Suprapubic skin (tissue), 4 donors: Measurements from ENCODE around the gene ANP32B. TPM values are rescaled to one million over a fixed set of nuclear protein-coding genes. Genes with fewer than 3 reads are reported as not detected.
"Not testable (repeated sequence)": the region's sequence is repeated elsewhere in the genome, so short reads cannot be mapped to it uniquely, and the experiment has no call there.

Experiments
- DNase-seq, 2 donors: peaks; one replicate each; pipeline ENCODE4 v3.0.0-alpha.2; 2019; ENCODE audit warnings: low spot score in 2 of 2
- H3K27ac ChIP-seq: fragments of 200-600 bp; sonication (generic); one replicate; pipeline ENCODE4 v1.5.1; 2019
- H3K27me3 ChIP-seq: fragments of 200-600 bp; sonication (generic); one replicate; pipeline ENCODE4 v1.5.1; 2019
- H3K36me3 ChIP-seq: fragments of 200-600 bp; sonication (generic); one replicate; pipeline ENCODE4 v1.5.1; 2019
- H3K4me1 ChIP-seq: fragments of 200-600 bp; sonication (generic); one replicate; pipeline ENCODE4 v1.5.1; 2019
- H3K4me3 ChIP-seq: fragments of 200-600 bp; sonication (generic); one replicate; pipeline ENCODE4 v1.5.1; 2019; ENCODE audit warnings: mild to moderate bottlenecking
- H3K9me3 ChIP-seq: fragments of 200-600 bp; sonication (generic); one replicate; pipeline ENCODE4 v1.5.1; 2019
- EP300 ChIP-seq: sonication (generic); formaldehyde crosslinking; IDR thresholded peaks from one replicate; pipeline ENCODE4 v1.6.1; 2017; ENCODE audit warnings: antibody characterized with exemption
- POLR2A ChIP-seq, 2 donors: fragments of 450-650 bp; IDR thresholded peaks; one replicate each; pipeline ENCODE4 v1.6.1; 2017; ENCODE audit warnings: antibody characterized with exemption in 2 of 2, mild to moderate bottlenecking in 2 of 2, moderate library complexity in 2 of 2
- POLR2AphosphoS5 ChIP-seq, 3 donors: sonication (generic); formaldehyde crosslinking; IDR thresholded peaks; one replicate each; pipeline ENCODE4 v1.6.1; 2017; ENCODE audit warnings: antibody characterized with exemption in 3 of 3
- WGBS: methylation state at CpG from one replicate; pipeline ENCODE4 v1.1.5; 2018; 5-methylcytosine and 5-hydroxymethylcytosine counted together
- total RNA-seq, 4 donors: library from RNA; depleted of rRNA; stranded (reverse); fragments of >200 nt; gene quantifications; one replicate each; pipeline ENCODE4 v1.1.0, GENCODE V29; 2016
- TF ChIP-seq, protein P1 (sequence below), 2 donors: fragments of 200-600 bp in 1 of 2; fragments of 450-650 bp in 1 of 2; sonication (generic) in 1 of 2; IDR thresholded peaks; one replicate each; pipeline ENCODE4 v1.5.1; 2016 to 2019; ENCODE audit warnings: antibody characterized with exemption in 2 of 2, mild to moderate bottlenecking in 1 of 2, moderate library complexity in 1 of 2

The ANP32B gene
- total RNA-seq, 4 donors from 2014 or later = 34.8 to 71.6 (median 59.1) TPM

DNA sequence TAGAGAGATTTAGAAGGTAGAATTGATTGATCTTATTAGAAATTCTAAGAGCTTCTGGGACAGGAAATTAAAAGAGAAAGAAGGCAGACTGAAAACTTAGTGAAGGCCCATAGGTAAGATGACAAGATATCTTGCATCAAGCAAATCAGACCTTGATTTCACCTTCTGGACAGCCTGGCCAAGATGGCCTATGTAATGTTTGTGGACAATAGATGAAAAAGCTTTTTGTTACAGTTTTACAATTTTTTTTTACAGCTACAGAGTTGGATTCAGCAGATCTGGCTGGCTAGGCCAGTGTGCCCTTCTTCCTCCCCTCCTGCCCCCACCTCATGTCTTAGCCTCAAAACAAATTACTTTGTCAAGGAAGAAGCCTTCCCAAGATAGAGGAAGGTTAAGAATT is 23.6 kb upstream of the ANP32B start:
- H3K4me3 ChIP-seq = no peak overlapping the region
- H3K4me1 ChIP-seq = no peaks in the 10 kb centered on the region
- H3K9me3 ChIP-seq = no peaks in the 10 kb centered on the region
- H3K36me3 ChIP-seq = no peaks in the 10 kb centered on the region
- no peak for DNase-seq
- no peak overlapping the region for H3K27ac ChIP-seq
- no peaks in the 10 kb centered on the region for H3K27me3 ChIP-seq
- TF ChIP-seq EP300 (no peak), POLR2A (IDR thresholded peaks at IDR 0.05) (no peak), POLR2AphosphoS5 (IDR thresholded peaks at IDR 0.05) (no peak)
- TF ChIP-seq, protein P1, sequence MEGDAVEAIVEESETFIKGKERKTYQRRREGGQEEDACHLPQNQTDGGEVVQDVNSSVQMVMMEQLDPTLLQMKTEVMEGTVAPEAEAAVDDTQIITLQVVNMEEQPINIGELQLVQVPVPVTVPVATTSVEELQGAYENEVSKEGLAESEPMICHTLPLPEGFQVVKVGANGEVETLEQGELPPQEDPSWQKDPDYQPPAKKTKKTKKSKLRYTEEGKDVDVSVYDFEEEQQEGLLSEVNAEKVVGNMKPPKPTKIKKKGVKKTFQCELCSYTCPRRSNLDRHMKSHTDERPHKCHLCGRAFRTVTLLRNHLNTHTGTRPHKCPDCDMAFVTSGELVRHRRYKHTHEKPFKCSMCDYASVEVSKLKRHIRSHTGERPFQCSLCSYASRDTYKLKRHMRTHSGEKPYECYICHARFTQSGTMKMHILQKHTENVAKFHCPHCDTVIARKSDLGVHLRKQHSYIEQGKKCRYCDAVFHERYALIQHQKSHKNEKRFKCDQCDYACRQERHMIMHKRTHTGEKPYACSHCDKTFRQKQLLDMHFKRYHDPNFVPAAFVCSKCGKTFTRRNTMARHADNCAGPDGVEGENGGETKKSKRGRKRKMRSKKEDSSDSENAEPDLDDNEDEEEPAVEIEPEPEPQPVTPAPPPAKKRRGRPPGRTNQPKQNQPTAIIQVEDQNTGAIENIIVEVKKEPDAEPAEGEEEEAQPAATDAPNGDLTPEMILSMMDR (IDR thresholded peaks at IDR 0.05) = no peak

DNA sequence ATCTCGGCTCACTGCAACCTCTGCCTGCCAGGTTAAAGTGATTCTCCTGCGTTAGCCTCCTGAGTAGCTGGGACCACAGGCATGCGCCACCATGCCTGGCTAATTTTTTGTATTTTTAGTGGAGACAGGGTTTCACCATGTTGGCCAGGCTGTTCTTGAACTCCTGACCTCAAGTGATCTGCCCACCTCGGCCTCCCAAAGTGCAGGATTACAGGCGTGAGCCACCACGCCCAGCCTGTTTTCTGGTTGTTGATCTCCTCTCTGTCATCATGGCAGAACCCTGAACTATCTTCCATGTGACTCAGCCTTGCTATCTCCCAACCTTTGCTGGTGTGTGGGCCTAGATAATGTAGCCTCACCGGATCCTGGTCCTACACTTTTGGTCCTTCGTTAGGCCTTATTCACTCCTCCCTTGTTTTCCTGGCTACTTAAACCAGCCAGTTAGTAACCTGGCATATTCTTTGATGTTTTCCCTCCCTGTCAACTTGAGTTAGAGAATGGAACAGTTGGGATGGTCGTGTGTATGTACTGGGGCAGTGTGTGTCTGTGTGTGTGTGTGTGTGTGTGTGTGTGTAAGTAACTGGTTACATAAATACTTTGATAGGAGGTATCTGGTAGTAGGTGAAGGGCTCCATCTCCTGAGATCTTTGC is 22.3 kb upstream of the ANP32B start:
- not testable (repeated sequence) for H3K9me3 ChIP-seq, H3K27me3 ChIP-seq, H3K4me1 ChIP-seq, H3K36me3 ChIP-seq, H3K27ac ChIP-seq, DNase-seq, H3K4me3 ChIP-seq
- 93% methylated on average over 9 of the region's 9 CpGs for WGBS

DNA sequence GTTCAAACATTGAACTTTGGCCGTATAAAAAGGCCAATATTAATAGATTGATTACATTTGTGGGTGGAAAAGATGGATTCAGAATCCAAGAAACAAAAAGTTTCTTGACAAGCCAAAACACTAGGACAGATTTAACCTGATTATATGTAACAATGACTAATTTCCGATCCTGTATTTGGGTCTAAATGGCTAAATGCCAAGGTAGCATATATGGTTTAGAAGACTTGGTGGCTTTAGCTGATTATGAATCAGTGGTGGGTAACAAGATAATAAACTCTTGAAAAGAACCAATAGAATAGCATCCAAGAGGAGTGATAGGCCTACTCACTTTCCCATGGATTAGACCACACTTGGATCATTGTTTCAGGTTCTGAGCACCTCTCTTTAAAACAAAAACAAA is 21.8 kb upstream of the ANP32B start:
- Histone ChIP-seq H3K4me1 (no peaks in the 10 kb centered on the region), H3K9me3 (no peaks in the 10 kb centered on the region), H3K36me3 (no peaks in the 10 kb centered on the region), H3K27ac (no peak overlapping the region), H3K27me3 (no peaks in the 10 kb centered on the region), H3K4me3 (no peak overlapping the region)
- WGBS = 88% methylated on average over 2 of the region's 2 CpGs
- TF ChIP-seq POLR2A (IDR thresholded peaks at IDR 0.05) (no peak), EP300 (no peak), POLR2AphosphoS5 (IDR thresholded peaks at IDR 0.05) (no peak)
- TF ChIP-seq, protein P1 (IDR thresholded peaks at IDR 0.05) = no peak
- DNase-seq = no peak

DNA sequence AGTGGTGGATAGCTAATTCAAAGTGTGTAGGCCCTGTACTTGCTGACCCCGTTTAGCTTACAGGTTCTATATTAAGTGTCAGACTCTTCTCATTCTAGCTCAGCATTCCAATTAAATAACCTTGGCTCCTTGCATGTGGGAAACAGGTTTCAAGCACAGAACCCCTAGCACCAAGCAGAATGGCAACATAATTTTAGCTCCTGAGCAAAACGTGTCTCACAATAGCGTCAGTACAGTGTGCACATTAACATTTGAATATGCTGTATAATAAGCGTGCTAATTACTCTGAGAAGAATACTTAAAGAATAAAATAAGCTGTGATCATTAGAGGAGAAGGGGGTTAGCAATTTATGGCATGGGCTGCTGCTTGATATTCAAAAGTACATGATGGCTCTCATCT is 21.0 kb upstream of the ANP32B start:
- H3K4me3 ChIP-seq = no peak overlapping the region
- no peak for DNase-seq
- H3K9me3 ChIP-seq = no peaks in the 10 kb centered on the region
- no peaks in the 10 kb centered on the region for H3K36me3 ChIP-seq
- TF ChIP-seq, protein P1 (IDR thresholded peaks at IDR 0.05) = no peak
- TF ChIP-seq POLR2A (IDR thresholded peaks at IDR 0.05) = no peak
- no peak for TF ChIP-seq POLR2AphosphoS5 (IDR thresholded peaks at IDR 0.05)
- no peak for TF ChIP-seq EP300
- no peaks in the 10 kb centered on the region for H3K27me3 ChIP-seq
- 57% methylated on average over 4 of the region's 4 CpGs for WGBS
- no peaks in the 10 kb centered on the region for H3K4me1 ChIP-seq
- H3K27ac ChIP-seq = no peak overlapping the region

DNA sequence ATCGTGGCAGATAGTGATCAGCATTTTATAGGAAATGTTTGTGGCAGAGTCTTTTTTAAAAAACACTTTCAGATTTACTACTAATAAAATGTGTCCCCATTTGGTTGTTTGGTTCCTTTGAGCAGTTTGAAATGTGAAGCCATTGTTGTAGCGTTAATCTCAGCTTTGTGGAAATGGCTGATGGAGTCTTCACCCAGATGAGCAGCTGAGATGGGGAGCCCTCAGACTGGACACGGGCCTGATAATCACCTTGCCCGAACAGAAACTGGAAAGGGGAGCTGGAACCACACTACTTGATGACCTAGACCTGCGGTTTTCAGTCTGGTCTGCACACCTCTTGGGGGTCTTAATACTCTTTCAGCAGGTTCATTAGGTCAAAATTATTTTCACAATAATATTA is 20.6 kb upstream of the ANP32B start:
- TF ChIP-seq EP300 = no peak
- no peak for TF ChIP-seq POLR2A (IDR thresholded peaks at IDR 0.05)
- no peak for TF ChIP-seq POLR2AphosphoS5 (IDR thresholded peaks at IDR 0.05)
- TF ChIP-seq, protein P1 (IDR thresholded peaks at IDR 0.05) = no peak
- Histone ChIP-seq H3K27me3 (no peaks in the 10 kb centered on the region), H3K4me3 (no peak overlapping the region), H3K36me3 (no peaks in the 10 kb centered on the region), H3K4me1 (no peaks in the 10 kb centered on the region), H3K9me3 (no peaks in the 10 kb centered on the region), H3K27ac (no peak overlapping the region)
- no peak for DNase-seq
- 87% methylated on average over 5 of the region's 5 CpGs for WGBS

DNA sequence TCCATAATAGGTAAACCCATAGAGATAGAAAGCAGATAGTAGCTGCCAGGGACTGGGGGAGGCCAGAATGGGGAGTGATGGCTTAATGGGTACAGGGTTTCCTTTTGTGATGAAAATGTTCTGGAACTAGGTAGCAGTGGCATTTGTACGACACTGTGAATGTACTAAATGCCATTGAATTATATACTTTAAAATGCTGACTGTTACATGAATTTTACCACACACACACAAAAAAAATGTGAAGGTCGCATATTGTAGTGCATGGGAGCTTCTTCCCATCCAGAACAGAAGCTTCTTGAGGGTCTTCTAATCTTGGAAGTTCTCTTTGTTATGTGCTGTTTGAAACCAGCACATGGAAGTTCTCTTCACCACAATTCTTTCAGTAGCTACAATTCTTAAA is 19.9 kb upstream of the ANP32B start:
- no peak for DNase-seq
- TF ChIP-seq POLR2AphosphoS5 (IDR thresholded peaks at IDR 0.05) (no peak), EP300 (no peak), POLR2A (IDR thresholded peaks at IDR 0.05) (no peak)
- TF ChIP-seq, protein P1 (IDR thresholded peaks at IDR 0.05) = no peak
- Histone ChIP-seq H3K9me3 (no peaks in the 10 kb centered on the region), H3K4me3 (no peak overlapping the region), H3K27ac (no peak overlapping the region), H3K27me3 (no peaks in the 10 kb centered on the region), H3K36me3 (no peaks in the 10 kb centered on the region), H3K4me1 (no peaks in the 10 kb centered on the region)
- 82% methylated on average over 2 of the region's 2 CpGs for WGBS
